ENCODE results near the gene SPOPL.

- TF ChIP-seq, protein P1, sequence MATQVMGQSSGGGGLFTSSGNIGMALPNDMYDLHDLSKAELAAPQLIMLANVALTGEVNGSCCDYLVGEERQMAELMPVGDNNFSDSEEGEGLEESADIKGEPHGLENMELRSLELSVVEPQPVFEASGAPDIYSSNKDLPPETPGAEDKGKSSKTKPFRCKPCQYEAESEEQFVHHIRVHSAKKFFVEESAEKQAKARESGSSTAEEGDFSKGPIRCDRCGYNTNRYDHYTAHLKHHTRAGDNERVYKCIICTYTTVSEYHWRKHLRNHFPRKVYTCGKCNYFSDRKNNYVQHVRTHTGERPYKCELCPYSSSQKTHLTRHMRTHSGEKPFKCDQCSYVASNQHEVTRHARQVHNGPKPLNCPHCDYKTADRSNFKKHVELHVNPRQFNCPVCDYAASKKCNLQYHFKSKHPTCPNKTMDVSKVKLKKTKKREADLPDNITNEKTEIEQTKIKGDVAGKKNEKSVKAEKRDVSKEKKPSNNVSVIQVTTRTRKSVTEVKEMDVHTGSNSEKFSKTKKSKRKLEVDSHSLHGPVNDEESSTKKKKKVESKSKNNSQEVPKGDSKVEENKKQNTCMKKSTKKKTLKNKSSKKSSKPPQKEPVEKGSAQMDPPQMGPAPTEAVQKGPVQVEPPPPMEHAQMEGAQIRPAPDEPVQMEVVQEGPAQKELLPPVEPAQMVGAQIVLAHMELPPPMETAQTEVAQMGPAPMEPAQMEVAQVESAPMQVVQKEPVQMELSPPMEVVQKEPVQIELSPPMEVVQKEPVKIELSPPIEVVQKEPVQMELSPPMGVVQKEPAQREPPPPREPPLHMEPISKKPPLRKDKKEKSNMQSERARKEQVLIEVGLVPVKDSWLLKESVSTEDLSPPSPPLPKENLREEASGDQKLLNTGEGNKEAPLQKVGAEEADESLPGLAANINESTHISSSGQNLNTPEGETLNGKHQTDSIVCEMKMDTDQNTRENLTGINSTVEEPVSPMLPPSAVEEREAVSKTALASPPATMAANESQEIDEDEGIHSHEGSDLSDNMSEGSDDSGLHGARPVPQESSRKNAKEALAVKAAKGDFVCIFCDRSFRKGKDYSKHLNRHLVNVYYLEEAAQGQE (IDR thresholded peaks at IDR 0.05; ENCODE audit: borderline replicate concordance) = no peak
- no peak for TF ChIP-seq RAD21 (conservative IDR thresholded peaks at IDR 0.05)
- TF ChIP-seq CTCF (IDR thresholded peaks at IDR 0.05; ENCODE audit: poor library complexity, severe bottlenecking) = no peak
- TF ChIP-seq EZH2 (IDR thresholded peaks at IDR 0.05; ENCODE audit: borderline replicate concordance, insufficient read depth, low read length, poor library complexity, severe bottlenecking) = no peak
- no peak for TF ChIP-seq SMC3 (conservative IDR thresholded peaks at IDR 0.05; ENCODE audit: poor library complexity)
- TF ChIP-seq TAF1 (IDR thresholded peaks at IDR 0.05; ENCODE audit: low read depth) = no peak
- TF ChIP-seq POLR2AphosphoS5 (IDR thresholded peaks at IDR 0.05) = no peak
Measured at GRCh38 chr2:138572318-138572717, 70.7 kb downstream of the SPOPL start.
